Stimulated activated naive CD8-positive, alpha-beta T cell treated with anti-CD3 and anti-CD28 coated beads, Interleukin-15, Interleukin-2, amounts not matched to agents 100 ng/mL and 50 ng/mL, for 24 hours (primary cell): Measurements from ENCODE around the gene ADCY1.

Experiments used
- H3K27ac Mint-ChIP-seq: one replicate; pipeline ENCODE4 v1.8.0; 2021; ENCODE audit warnings: mild to moderate bottlenecking, mixed read lengths
- H3K27me3 Mint-ChIP-seq: one replicate; pipeline ENCODE4 v1.8.0; 2021; ENCODE audit warnings: mixed read lengths
- H3K36me3 Mint-ChIP-seq: one replicate; pipeline ENCODE4 v1.8.0; 2021; ENCODE audit warnings: low read depth, mixed read lengths
- H3K4me1 Mint-ChIP-seq: one replicate; pipeline ENCODE4 v1.8.0; 2021; ENCODE audit warnings: low read depth, mixed read lengths
- H3K4me3 Mint-ChIP-seq: one replicate; pipeline ENCODE4 v1.8.0; 2021; ENCODE audit warnings: mild to moderate bottlenecking, mixed read lengths
- H3K9me3 Mint-ChIP-seq: one replicate; pipeline ENCODE4 v1.8.0; 2021; ENCODE audit warnings: mixed read lengths

The ADCY1 gene

DNA sequence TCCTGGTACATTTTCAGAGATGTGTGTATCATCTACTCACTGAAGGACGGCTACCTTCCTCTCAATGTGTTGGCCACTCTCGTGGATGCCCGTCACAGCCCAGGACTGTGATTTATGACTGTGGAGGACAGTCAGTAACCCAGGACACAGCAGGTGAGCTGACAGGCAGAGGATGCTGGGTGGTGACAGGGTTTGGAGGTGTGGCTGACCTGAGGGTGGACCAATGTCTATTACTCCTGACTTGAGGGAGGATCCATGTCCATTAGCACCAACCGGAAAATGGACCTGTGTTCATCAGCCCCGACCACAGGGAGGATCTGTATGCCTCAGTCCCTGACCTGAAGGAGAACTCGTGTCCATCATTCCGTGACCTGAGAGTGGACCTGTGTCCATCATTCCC, 96.1 kb downstream of the ADCY1 start:
- H3K27ac Mint-ChIP-seq = no peak overlapping the region
- H3K9me3 Mint-ChIP-seq = no peaks in the 10 kb centered on the region
- H3K36me3 Mint-ChIP-seq = no peaks in the 10 kb centered on the region
- H3K4me3 Mint-ChIP-seq = no peak overlapping the region
- H3K4me1 Mint-ChIP-seq = no peaks in the 10 kb centered on the region
- peaks cover 17% of the 10 kb centered on the region for H3K27me3 Mint-ChIP-seq

DNA sequence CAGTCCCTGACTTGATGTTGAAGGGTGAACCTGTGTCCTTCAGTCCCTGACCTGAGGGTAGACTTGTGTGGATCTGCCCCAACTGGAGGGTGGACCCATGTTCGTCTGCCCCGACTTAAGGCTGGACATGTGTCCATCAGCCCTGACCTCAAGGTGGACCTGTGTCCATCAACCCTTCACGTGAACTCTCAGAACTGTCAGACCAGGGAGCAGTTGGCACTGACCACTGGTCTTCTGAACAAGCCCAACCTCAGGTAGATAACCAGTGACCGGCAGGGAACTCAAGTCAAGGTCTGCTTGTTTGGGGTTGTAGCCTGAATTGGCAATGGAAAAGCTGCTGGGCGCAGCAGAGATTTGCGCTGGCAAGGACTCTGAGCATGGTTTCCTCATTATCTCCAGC, 96.5 kb downstream of the ADCY1 start:
- Mint-ChIP-seq H3K27ac (no peak overlapping the region), H3K27me3 (peaks cover 19% of the 10 kb centered on the region), H3K9me3 (no peaks in the 10 kb centered on the region), H3K36me3 (no peaks in the 10 kb centered on the region), H3K4me1 (no peaks in the 10 kb centered on the region), H3K4me3 (no peak overlapping the region)

DNA sequence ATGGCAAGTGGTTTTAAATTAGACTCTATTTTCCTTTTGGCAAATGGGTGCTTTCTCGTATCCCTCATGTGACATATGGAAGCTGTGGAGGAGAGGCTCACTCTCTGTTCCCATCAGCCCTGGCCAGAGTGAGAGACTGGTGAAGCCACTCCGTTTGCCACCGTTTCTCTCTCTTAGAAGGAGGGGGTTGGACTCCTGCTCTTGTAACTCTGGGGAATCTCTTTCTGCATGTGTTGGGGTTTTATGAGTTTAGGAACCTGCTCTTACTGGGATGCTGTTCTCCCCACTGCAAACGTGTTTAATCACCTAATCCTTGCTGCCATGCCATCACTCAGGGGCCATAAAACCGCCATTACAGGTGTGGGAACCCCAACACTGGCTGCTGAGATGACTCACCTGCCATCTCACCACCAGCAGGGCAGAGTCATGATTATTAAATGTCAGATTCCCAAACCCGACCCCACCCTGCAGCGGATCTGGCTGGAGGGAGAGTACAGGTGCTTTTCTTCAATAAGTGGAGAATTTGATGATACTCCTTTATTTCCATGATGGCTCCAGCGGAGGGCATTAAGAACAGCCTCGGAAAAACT, 103.2 kb downstream of the ADCY1 start:
- no peak overlapping the region for H3K27ac Mint-ChIP-seq
- peaks cover 36% of the 10 kb centered on the region for H3K27me3 Mint-ChIP-seq
- H3K4me1 Mint-ChIP-seq = no peaks in the 10 kb centered on the region
- H3K4me3 Mint-ChIP-seq = no peak overlapping the region
- H3K9me3 Mint-ChIP-seq = no peaks in the 10 kb centered on the region
- H3K36me3 Mint-ChIP-seq = no peaks in the 10 kb centered on the region

GRCh38 chr7:45679516-45679915, 105.3 kb downstream of the ADCY1 start:
- Mint-ChIP-seq H3K36me3 (no peaks in the 10 kb centered on the region), H3K4me1 (no peaks in the 10 kb centered on the region)

GRCh38 chr7:45680776-45681175, 106.6 kb downstream of the ADCY1 start:
- H3K9me3 Mint-ChIP-seq = no peaks in the 10 kb centered on the region
- no peaks in the 10 kb centered on the region for H3K4me1 Mint-ChIP-seq
- H3K27ac Mint-ChIP-seq = no peak overlapping the region
- H3K36me3 Mint-ChIP-seq = no peaks in the 10 kb centered on the region
- no peak overlapping the region for H3K4me3 Mint-ChIP-seq
- peaks cover 24% of the 10 kb centered on the region for H3K27me3 Mint-ChIP-seq

More at GRCh38 chr7:45679516-45679915, 105.3 kb downstream of the ADCY1 start:
- no peak overlapping the region for H3K4me3 Mint-ChIP-seq
- H3K9me3 Mint-ChIP-seq = no peaks in the 10 kb centered on the region
- no peak overlapping the region for H3K27ac Mint-ChIP-seq
- peaks cover 31% of the 10 kb centered on the region for H3K27me3 Mint-ChIP-seq

DNA sequence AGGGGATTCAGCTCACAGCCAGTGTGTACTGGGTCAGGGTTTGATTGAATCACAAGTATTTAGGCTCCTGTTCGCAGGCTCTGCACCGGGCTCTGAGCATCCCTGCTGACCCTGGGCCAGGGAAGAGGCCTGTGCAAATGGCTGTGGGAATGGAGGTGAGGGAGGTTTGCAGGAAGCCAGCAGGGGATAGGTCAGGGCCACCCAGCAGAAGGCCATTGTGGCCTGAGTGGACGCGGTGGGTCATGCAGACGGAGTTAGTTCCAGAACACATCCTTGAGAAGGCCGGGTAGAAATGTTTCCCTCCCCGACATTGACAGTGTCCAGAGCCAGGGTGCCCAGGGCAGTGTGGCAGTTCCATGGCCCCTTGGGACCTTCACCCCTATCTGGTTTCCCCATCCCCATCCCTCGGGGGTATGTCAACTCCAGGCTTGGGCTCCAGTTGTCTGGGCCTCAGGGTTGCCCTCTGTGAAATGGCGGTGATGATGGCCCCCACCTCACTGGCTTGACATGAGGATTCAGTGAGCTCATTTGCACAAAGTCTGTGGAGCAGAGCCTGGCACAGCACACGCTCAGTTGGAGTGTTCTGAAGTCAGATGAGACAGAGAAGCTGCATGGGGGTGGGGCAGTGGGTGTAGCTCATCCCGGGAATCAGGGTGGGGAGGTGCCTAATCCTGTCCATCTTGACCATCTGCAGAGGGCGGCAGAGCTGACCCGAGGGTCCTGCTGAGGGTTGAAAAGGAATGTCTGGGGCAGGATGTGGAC, 107.6 kb downstream of the ADCY1 start:
- Mint-ChIP-seq H3K4me3 (no peak overlapping the region), H3K9me3 (no peaks in the 10 kb centered on the region), H3K27ac (peak overlapping the region; percentile 45), H3K4me1 (no peaks in the 10 kb centered on the region), H3K27me3 (peaks cover 17% of the 10 kb centered on the region), H3K36me3 (no peaks in the 10 kb centered on the region)

DNA sequence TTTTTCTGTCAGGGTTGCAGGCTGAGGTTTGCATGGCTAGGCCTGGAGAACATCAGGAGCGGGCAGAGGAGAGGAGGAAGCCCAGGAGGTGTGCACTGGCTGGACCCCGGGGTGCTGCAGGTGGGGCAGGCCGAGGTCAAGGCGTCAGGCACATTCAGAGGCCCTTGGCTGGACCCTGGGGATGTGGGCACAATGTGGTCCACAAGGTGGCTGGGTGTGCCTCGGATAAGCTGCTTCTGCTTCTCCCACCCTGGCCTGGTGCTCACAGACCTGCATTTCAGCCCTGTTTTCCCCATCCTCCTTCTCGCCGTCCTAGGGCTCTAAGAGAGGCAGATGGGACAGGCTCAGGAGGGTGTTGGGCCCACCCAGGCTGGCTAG, 108.2 kb downstream of the ADCY1 start:
- no peaks in the 10 kb centered on the region for H3K9me3 Mint-ChIP-seq
- H3K36me3 Mint-ChIP-seq = no peaks in the 10 kb centered on the region
- H3K4me3 Mint-ChIP-seq = no peak overlapping the region

DNA sequence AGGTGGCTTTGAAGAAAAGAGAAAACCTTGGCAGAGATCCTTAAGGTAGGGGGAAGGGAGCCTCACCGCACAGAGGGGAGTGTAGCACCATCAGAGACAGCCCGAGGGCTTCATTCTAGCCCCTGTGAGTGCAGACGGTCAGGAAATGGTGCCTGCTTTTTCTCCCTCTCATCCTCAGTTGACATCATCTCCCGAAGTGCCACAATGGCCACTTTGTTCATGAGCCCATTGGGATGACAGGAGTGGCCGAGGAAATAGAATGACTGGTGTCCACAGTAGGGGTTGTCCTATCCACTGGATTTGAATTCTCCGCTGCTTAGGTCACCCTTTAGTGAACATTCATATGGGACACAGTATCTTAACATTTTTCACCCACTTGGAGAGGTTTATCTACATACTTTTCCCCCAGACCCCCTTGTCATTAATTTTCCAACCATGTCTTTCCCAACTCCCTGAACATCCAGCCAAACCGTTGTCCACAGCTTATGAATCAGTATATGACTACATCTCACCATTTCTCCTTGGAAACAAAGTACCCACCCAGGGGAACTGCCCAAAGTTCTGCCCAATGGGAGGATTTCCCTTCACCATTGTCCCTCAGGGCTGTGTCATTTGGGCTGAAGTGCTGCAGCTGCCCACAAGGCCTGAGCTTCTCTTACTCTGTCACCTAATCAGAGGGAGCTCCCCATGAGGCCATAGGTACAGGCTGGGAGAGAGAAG, 108.8 kb downstream of the ADCY1 start:
- Mint-ChIP-seq H3K9me3 (no peaks in the 10 kb centered on the region), H3K27ac (no peak overlapping the region), H3K36me3 (no peaks in the 10 kb centered on the region), H3K4me3 (no peak overlapping the region), H3K4me1 (no peaks in the 10 kb centered on the region), H3K27me3 (peaks cover 8% of the 10 kb centered on the region)

More for the DNA sequence above, 108.2 kb downstream of the ADCY1 start:
- H3K27ac Mint-ChIP-seq = no peak overlapping the region
- H3K27me3 Mint-ChIP-seq = peaks cover 11% of the 10 kb centered on the region
- no peaks in the 10 kb centered on the region for H3K4me1 Mint-ChIP-seq

DNA sequence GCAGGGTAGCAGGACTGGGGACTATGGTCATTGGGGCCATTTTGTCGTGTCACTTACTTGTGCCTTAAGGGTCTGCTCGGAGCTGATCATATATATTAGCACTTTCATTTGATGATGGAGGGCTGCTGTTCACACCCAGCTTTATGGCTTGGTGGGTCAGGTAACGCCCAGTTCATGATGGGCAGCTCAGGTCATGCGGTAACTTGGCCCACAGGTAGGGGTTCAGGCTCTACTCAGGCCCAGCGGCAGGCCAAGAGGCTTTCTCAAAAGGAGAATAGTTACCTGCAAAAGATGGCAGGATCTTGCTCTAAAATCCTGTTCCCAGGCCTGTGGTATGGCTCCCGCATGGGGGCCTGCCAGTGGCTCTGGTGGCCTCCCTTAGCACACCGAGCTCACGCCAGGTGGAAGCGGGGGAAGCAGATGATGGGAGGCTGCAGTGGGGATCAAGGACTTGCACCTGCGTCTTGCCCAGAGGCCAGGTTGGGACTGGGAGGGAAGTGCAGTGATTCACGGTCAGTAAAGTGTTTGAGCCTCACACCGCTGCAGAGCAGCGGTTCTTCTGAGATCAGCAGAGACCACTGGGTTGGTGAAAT, 109.5 kb downstream of the ADCY1 start:
- Mint-ChIP-seq H3K27me3 (peaks cover 8% of the 10 kb centered on the region), H3K9me3 (no peaks in the 10 kb centered on the region), H3K27ac (no peak overlapping the region), H3K4me1 (no peaks in the 10 kb centered on the region), H3K36me3 (no peaks in the 10 kb centered on the region), H3K4me3 (no peak overlapping the region)

DNA sequence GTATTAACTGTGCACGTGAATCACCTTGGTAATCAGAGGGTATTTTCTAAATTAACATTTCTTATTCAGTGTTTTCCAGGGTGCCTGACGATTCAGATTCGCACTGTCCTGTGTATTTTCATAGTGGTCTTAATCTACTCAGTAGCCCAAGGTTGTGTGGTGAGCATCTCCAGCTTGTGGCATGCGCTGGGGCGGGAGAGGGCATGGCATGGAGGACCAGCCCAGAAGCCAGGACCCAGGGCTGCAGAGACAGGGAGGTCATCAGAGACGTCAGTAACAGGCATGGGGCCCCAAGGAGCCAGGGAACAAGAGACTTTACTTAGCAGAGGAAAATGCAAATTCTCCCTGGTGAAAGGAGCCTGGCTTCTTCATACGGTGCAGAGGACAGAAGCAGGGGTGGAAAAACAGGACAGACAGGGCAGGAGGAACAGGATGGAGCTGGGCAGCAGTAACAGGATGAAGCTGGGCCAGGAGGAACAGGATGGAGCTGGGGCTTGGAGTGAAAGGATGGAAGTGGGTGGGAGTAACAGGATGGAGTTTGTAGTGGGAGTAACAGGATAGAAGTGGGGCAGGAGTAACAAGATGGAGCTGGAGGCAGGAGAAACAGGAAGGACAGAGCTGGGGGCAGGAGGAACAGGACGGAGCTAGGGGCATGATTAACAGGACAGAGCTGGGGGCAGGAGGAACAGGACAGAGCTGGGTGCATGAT, 110.9 kb downstream of the ADCY1 start:
- H3K27me3 Mint-ChIP-seq = peaks cover 3% of the 10 kb centered on the region
- H3K9me3 Mint-ChIP-seq = no peaks in the 10 kb centered on the region
- no peaks in the 10 kb centered on the region for H3K4me1 Mint-ChIP-seq
- no peak overlapping the region for H3K4me3 Mint-ChIP-seq
- no peaks in the 10 kb centered on the region for H3K36me3 Mint-ChIP-seq
- no peak overlapping the region for H3K27ac Mint-ChIP-seq

- no peaks in the 10 kb centered on the region for H3K9me3 Mint-ChIP-seq
- H3K36me3 Mint-ChIP-seq = no peaks in the 10 kb centered on the region
- H3K4me1 Mint-ChIP-seq = no peaks in the 10 kb centered on the region
- H3K27ac Mint-ChIP-seq = no peak overlapping the region
- peaks cover 2% of the 10 kb centered on the region for H3K27me3 Mint-ChIP-seq
- H3K4me3 Mint-ChIP-seq = no peak overlapping the region
These were observed 111.6 kb downstream of the ADCY1 start for GRCh38 chr7:45685619-45686240.

GRCh38 chr7:45686441-45687184, 112.4 kb downstream of the ADCY1 start:
- Mint-ChIP-seq H3K27ac (no peak overlapping the region), H3K4me3 (no peak overlapping the region), H3K9me3 (no peaks in the 10 kb centered on the region), H3K4me1 (no peaks in the 10 kb centered on the region), H3K36me3 (no peaks in the 10 kb centered on the region), H3K27me3 (no peaks in the 10 kb centered on the region)

DNA sequence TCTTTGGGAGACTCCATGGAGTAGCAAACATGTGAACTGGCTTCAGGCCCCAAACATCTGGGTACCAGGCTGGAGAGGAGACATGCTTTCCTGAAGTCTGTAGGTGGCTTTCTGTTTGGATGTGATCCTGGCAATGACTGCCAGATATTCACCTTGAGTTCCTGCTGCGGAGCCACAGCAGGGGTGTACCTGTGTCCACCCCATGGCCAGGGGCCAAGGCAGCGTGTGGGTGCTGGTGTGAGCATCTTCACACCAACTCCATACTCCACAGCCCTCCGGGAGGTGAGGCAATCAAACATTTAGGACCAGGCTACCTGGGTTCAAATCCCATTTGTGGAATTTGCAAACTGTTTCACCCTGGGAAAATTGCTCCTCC, 113.0 kb downstream of the ADCY1 start:
- Mint-ChIP-seq H3K27me3 (no peaks in the 10 kb centered on the region), H3K4me1 (no peaks in the 10 kb centered on the region), H3K36me3 (no peaks in the 10 kb centered on the region), H3K9me3 (no peaks in the 10 kb centered on the region), H3K4me3 (no peak overlapping the region), H3K27ac (no peak overlapping the region)

DNA sequence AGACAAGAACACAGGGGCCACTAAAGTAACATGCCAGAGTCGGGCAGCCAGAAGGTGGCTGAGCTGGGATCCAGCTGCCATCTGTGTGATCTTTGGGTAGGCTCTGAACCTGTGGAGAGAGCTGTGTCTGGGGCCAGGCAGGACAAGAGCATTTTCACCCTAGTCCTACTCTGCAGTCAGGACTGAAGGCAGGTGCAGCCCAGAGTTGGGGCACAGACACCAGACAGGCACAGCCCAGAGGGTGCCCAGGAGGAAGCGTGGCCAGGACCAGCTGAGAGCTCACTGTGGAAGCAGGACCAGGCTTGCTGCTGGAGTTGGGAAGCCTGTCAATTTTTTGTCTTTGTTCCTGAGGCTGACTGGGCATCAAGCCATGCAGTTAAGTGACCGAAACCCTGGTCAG, 113.6 kb downstream of the ADCY1 start:
- Mint-ChIP-seq H3K27ac (no peak overlapping the region), H3K4me3 (no peak overlapping the region), H3K27me3 (no peaks in the 10 kb centered on the region), H3K9me3 (no peaks in the 10 kb centered on the region), H3K36me3 (no peaks in the 10 kb centered on the region), H3K4me1 (no peaks in the 10 kb centered on the region)
